Activated CD4-positive, alpha-beta T cell treated with anti-CD3 and anti-CD28 coated beads for 4 hours (primary cell): ENCODE data around the gene CENPC.
"Not testable (repeated sequence)": the region's sequence is repeated elsewhere in the genome, so short reads cannot be mapped to it uniquely, and the experiment has no call there.

Source experiments
- DNase-seq, 2 donors: peaks; one replicate each; pipeline ENCODE4 v3.0.0-alpha.2; 2020

Gene CENPC

DNA sequence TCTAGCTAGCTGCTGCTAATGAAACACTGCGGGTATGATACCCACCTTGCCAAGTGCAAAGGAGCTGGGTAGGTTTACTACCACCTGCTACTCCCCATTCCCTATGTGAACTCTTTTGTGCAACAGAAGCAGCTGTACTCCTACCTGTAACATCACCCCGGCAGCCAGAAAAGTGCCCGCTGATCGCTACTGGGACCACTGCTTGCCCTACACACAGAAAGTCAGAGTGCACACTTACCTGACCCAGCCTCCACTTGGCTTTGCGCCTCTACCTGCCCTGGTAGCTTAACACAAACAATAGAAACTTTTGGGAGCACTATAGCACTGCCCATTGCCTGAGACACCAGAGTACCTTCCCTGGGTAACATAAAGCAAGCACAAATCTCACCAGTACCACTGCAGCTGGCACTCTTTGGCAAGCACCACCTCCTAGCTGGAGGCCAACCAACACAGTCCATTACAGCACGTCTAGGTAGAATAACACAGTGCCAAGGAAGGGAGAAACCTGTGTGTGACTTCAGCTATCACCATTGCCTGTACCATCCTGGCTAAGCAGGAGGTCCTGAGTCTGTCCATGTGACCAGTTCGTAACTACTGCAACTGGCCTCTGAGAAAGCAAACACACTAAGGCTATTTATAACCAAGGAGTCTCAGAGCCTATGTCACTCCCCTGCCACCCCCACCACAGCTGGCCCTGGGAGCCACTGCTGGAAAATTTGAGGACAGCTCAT, 80.1 kb downstream of the CENPC start:
- no peak for DNase-seq

DNA sequence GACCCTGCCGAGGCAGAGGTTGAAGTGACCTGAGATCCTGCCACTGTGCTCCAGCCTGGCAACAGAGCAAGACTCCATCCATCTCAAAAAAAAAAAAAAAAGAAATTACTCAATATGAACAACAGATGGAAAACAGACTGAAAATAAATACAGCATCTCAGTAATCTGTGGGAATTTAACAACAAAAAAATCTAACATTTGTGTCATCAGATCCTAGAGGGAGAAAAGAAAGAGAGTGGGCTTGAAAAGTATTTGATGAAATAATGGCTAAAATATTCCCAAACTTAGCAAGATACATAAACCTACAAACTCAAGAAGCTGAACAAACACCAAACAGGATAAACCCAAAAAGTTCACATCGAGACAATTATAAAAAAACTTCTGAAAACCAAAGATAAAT, 84.7 kb downstream of the CENPC start:
- DNase-seq, result no peak

DNA sequence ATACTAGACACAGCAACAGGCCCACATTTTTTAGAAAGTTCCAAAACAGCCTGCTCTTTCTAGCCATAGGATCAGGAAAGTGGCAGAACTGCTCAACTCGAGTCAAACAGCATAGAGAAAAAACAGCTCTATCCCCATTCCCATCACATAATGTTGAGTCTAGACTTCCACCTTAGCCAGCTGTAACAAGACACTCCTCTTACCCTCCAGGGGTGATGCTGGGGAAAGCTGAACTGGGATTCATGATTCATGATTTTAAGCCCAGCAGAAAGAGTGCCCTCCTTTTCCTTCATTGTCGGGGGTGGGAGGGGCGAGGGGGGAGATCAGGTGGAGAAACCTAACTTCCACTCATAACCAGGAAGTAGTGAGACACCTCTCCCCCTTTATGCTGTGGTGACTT, 86.1 kb downstream of the CENPC start:
- DNase-seq, result no peak

DNA sequence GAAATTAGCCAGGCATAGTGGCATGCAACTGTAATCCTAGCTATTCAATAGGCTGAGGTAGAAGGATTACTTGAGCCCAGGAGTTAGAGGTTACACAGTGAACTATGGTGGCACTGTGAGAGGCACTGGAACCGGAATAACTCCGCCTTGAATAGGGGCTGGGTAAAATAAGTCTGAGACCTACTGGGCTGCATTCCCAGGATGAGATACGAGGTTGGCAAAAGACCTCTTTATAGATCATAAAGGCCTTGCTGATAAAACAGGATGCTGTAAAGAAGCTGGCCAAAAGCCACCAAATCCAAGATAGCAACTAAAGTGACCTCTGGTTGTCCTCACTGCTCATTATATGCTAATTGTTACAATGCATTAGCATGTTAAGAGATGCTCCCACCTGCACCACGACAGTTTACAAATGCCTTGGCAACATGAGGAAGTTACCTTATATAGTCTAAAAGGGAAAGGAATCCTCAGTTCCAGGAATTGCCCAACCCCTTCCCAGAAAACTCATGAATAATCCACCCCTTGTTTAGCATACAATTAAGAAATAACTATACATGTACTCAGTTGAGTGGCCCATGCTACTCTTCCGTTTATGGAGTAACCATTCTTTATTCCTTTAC, 88.6 kb downstream of the CENPC start:
- no peak for DNase-seq

DNA sequence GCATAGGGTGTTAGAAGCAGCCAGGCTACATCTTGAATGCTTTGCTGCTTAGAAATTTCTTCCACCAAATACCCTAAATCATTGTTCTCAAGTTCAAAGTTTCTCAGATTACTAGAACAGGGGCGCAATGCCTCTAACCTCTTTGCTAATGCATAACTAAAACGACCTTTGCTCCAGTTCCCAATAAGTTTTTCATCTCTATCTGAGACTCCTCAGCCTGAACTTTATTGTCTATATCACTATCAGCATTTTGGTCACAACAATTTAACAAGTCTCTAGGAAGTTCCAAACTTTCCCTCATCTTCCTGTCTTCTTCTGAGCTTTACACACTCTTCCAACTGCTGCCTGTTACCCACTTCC, 92.5 kb downstream of the CENPC start:
- not testable (repeated sequence) for DNase-seq

DNA sequence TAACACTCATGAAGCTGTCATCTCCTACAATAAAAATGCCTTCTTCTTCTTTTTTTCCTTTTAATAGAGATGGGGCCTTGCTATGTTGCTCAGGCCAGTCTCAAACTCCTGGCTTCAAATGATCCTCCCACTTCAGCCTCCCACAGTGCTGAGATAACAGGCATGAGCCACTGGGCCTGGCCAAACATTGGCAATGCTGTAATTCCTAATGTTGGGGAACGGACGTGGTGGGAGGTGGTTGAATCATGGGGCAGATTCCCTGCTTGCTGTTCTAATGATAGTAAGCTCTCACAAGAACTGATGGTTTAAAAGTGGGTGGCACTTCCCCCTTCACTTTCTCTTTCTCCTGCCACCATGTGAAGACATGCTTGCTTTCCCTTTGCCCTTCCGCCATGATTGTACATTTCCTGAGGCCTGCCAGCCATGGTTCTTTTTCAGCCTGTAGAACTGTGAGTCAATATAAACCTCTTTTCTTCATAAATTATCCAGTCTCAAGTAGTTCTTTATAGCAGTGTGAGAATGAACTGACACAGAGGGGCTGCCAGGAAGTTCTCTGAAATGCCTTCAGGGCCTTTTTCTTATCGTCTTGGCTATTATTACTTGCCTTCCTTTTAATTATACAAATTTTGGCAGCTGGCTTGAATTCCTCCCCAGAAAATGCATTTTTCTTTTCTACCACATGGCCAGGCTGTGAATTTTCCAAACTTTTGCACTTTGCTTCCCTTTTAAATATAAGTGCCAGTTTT, 93.0 kb downstream of the CENPC start:
- no peak for DNase-seq

DNA sequence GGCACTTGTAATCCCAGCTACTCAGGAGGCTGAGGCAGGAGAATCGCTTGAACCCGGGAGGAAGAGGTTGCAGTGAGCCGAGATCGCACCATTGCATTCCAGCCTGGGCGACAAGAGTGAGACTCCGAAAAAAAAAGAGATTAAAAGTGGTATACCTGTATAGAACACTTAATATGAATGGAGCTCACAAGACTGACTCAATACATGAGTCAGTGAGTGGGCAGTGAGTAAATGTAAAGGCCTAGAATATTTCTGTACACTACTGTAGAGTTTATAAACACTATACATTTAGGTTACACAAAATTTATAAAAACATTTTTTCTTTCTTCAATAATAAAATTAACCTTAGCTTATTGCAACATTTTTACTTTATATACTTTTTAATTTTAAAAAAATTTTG, 93.8 kb downstream of the CENPC start:
- DNase-seq, result no peak

DNA sequence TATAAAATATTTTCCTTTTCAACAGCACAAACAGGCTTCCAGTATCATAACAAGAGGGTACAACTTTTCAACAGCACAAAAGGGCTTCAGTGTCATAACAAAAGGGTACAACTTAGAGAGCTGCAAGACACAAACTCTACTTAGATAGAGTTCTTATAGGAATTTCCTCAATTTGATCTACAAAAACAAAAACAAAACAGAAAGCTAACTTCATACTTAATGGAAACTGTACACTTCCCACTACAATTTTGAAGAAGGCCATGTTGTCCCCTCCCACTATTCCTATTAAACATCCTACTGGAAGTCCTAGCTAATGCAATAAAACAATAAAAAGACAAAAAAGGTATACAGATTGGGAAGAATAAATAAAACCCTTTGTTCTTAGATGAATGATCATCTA, 96.7 kb downstream of the CENPC start:
- no peak for DNase-seq

DNA sequence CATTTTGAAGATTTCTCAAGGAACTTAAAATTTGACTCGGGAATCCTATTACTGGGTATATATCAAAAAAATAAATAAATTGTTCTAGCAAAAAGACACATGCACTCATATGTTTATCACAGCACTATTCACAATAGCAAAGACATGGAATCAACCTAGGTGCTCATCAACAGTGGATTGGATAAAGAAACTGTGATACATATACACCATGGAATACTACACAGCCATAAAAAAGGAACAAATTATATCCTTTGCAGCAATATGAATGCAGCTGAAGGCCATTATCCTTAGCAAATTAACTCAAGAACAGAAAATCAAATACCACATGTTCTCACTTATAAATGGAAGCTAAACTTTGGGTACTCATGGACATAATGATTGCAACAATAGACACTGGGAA, 97.4 kb downstream of the CENPC start:
- DNase-seq, result no peak

DNA sequence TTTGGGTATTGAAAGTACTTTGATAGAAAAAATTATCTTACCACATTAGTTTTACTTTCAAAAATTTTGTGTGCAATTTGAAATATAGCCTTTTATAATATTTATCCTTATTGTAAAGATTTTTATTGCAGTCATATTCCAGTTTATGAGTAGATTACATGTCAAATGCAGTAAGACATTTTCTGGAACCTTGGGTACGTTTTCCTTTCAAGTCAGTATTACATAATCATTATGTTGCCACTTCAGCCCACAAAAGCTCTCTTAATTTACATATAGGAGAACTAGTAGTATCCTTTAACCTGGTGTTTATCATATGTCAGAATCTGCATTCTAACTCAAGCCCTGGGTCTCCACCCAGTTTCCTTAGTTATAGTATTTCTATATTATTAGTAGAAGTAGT, 98.5 kb downstream of the CENPC start:
- no peak for DNase-seq

DNA sequence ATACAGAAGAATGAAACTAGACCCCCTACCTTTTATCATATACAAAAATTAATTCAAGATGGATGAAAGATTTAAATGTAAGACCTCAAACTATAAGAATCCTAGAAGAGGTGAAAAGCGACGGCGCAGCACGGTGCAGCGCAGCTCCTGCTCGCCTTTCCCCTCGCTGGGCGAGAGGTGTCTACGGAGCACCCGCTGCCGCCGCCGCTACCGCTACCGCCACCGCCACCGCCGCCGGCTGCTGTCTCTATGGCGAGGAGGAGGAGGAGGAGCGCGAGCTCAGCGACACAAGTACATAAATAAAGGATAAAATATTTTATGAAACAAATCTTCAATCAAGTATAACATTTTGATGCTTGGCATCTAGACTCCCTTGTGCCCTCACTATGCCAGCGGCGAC, 99.4 kb downstream of the CENPC start:
- not testable (repeated sequence) for DNase-seq

DNA sequence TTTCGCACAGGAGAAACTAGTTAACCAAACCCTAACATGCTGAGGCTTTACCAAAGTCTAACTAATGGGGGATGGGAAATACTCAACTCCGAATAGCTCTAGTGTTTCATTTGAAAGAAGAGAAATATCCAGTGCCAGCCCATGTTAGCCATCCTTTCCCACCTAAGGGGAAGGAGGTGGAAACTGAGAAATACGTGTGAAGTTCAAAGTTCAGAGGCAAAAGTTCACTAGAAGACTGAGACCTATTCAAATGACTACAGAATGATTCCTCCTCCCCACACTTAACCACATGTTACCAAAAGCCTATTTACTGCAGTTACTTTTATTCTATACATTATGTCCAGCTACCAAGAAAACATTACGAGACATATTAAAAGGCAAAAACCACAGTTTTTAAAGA, 106.3 kb downstream of the CENPC start:
- DNase-seq, result no peak

DNA sequence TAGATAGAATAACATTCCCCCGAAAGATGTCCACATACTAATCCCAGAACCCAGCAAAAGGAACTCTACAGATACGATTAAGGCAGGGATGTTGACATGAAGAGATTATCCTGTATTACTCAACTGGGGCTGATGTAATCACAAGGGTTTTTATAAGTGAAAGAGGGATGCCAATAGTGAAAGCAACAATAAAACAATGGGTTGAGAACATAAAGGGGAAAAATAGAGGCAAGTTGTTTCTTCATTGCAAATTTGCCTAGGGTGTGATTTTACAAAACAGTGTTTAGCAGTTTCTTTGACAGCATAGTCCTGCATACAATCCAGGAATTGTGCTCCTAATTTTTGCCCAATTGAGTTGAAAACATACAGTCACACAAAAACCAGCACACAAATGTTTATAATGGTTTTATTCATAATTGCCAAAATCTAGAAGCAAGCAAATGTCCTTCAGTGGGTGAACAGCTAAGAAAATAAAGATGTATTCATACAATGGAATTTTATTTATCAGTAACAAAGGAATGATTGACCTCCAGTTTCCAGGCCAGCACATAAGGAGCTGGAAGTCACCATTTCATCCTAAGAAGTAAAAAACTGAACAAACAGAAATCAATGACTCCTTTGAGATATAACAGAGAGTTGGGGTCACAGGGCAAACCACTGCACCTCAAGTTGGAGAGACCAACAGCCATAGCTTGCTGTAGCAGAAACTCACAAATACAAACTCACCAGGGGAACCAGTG, 107.2 kb downstream of the CENPC start:
- DNase-seq, result no peak

DNA sequence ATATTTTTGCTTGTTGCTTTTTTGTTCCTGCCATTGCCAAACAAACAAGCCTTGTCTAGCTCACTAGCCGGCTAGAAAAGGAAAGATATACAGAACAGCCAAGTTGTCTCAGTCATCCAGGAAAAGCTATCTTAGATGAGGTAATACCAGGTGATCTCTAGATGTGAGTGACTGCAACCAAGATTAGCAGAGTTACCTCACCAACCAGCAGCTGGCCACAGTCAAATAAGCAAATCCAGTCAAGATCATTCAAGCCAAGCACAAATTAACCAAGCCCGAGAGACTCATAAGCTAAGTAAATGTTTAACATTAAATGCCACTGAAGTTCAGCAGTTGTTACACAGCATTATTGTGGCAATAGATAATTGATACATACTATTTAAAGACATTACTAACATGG, 108.6 kb downstream of the CENPC start:
- DNase-seq, result no peak

DNA sequence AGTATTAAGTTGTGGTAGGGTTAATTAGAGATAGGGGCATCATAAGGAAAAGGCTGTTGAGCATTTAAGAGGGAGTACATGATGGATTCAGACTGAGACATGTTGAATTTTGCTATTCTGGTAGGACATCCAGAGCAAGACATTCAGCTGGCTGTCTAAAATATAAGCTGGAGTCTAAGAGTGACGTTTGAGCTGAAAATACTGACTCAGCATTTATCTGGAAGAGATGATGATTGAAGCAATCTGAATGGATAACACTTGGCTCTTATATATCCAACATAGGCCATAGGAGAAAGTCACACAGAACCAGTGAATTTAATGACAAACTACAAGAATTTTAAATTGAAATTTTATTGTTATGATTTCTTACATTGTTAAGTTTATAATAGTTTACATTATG, 114.3 kb downstream of the CENPC start:
- DNase-seq, result no peak

DNA sequence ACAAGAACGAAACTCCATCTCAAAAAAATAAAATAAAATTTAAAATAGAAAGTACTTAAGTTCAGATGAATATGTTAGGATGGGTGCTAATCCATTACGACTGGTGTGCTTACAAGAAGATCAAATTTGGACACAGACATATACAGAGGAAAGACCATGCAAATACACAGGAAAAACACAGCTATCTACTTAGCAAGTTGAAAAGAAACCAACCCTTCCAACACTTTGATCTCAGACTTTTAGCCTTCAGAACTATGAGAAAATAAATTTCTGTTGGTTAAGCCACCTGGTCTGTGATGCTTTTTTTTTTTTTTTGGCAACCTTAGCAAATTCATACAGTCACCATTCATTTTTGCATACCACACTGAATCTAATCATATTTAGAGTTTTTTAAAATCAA, 116.5 kb downstream of the CENPC start:
- DNase-seq, result no peak
